IMR-90 (cell line): ENCODE results near the gene HCN2. TPM values are rescaled to one million over a fixed set of nuclear protein-coding genes. Genes with fewer than 3 reads are reported as not detected.

Experiments
- ATAC-seq: fragments of 200-7000 bp; cut with Tn5 transposase; 2 replicates; pipeline ENCODE4 v1.9.1; 2020; ENCODE audit warnings: low read depth, mild to moderate bottlenecking, moderate library complexity
- BruUV-seq: library from RNA; stranded (reverse); fragments of 400-500 nt; replicated peaks from 2 replicates; lab custom pipeline; 2021; lab: Mats Ljungman, UMichigan
- CTCF ChIA-PET: fragments of 300-600 bp; formaldehyde crosslinking; extraction: SDS; loops from one replicate; lab custom pipeline; 2021; ENCODE audit warnings: antibody characterized with exemption; lab: Yijun Ruan, JAX
- POLR2A ChIA-PET: fragments of 300-600 bp; sonication (Branson Sonifier 250); formaldehyde crosslinking; loops from one replicate; lab custom pipeline; 2022; ENCODE audit warnings: antibody characterized with exemption; ENCODE audit not compliant: unreplicated experiment; lab: Charles Lee
- DNase-seq: peaks from one replicate; pipeline ENCODE4 v3.0.0; 2013
- H2AFZ ChIP-seq: replicated peaks from 2 replicates; pipeline ENCODE3; 2013; ENCODE audit warnings: low read length, mild to moderate bottlenecking; ENCODE audit not compliant: poor library complexity
- H2AK5ac ChIP-seq: 2 replicates; pipeline ENCODE4 v1.6.1; 2013; ENCODE audit warnings: low read depth, low read length, inconsistent platforms
- H2AK9ac ChIP-seq: replicated peaks from 2 replicates; pipeline ENCODE3; 2013; ENCODE audit warnings: mild to moderate bottlenecking, low read depth, low read length, moderate library complexity; ENCODE audit not compliant: poor library complexity
- H2BK120ac ChIP-seq: 2 replicates; pipeline ENCODE4 v1.6.1; 2013; ENCODE audit warnings: low read depth, low read length, inconsistent platforms
- H2BK15ac ChIP-seq: 3 replicates; pipeline ENCODE4 v1.6.1; 2013; ENCODE audit warnings: low read depth, low read length, inconsistent platforms
- H2BK20ac ChIP-seq: 2 replicates; pipeline ENCODE4 v1.6.1; 2013; ENCODE audit warnings: low read depth, mild to moderate bottlenecking, inconsistent platforms, low read length, moderate library complexity
- H2BK5ac ChIP-seq: 2 replicates; pipeline ENCODE4 v1.6.1; 2013; ENCODE audit warnings: mild to moderate bottlenecking, low read depth, low read length, inconsistent platforms; ENCODE audit not compliant: poor library complexity, severe bottlenecking
- H3K14ac ChIP-seq: replicated peaks from 2 replicates; pipeline ENCODE4 v1.6.1; 2013; ENCODE audit warnings: low read depth, low read length, inconsistent platforms
- H3K18ac ChIP-seq: 2 replicates; pipeline ENCODE4 v1.6.1; 2013; ENCODE audit warnings: low read depth, low read length, control low read depth
- H3K23ac ChIP-seq: 2 replicates; pipeline ENCODE4 v1.6.1; 2013; ENCODE audit warnings: low read depth, low read length, inconsistent platforms
- H3K27ac ChIP-seq: 2 replicates; pipeline ENCODE4 v1.5.1; 2013; ENCODE audit warnings: mild to moderate bottlenecking, control low read depth, low read length; ENCODE audit not compliant: insufficient read depth
- H3K27me3 ChIP-seq: 2 replicates; pipeline ENCODE4 v1.6.1; 2013; ENCODE audit warnings: low read length; ENCODE audit not compliant: control insufficient read depth, insufficient read depth
- H3K36me3 ChIP-seq: 2 replicates; pipeline ENCODE4 v1.6.1; 2013; ENCODE audit warnings: low read length, mixed read lengths; ENCODE audit not compliant: control insufficient read depth, insufficient read depth
- H3K4ac ChIP-seq: 2 replicates; pipeline ENCODE4 v1.6.1; 2013; ENCODE audit warnings: low read depth, low read length, inconsistent platforms
- H3K4me1 ChIP-seq: 2 replicates; pipeline ENCODE4 v1.6.1; 2013; ENCODE audit warnings: low read length, mixed read lengths; ENCODE audit not compliant: control insufficient read depth, insufficient read depth
- H3K4me2 ChIP-seq: 2 replicates; pipeline ENCODE4 v1.6.1; 2013; ENCODE audit warnings: low read depth, mild to moderate bottlenecking, control low read depth, low read length, moderate library complexity
- H3K4me3 ChIP-seq: 2 replicates; pipeline ENCODE4 v1.5.1; 2013; ENCODE audit warnings: low read depth, mild to moderate bottlenecking, control low read depth, low read length, moderate library complexity; ENCODE audit not compliant: insufficient read depth
- H3K56ac ChIP-seq: 2 replicates; pipeline ENCODE4 v1.6.1; 2013; ENCODE audit warnings: low read length, inconsistent platforms; ENCODE audit not compliant: insufficient read depth; ENCODE audit errors: extremely low read depth
- H3K79me1 ChIP-seq, 2 experiments: 2 replicates each; pipeline ENCODE4 v1.6.1; 2013; ENCODE audit warnings: low read length in 2 of 2, inconsistent platforms in 1 of 2, low read depth in 1 of 2
- H3K9ac ChIP-seq: 2 replicates; pipeline ENCODE4 v1.6.1; 2013; ENCODE audit warnings: low read depth, low read length, control low read depth
- H3K9me1 ChIP-seq: 2 replicates; pipeline ENCODE4 v1.6.1; 2013; ENCODE audit warnings: low read length, inconsistent platforms; ENCODE audit not compliant: insufficient read depth
- H3K9me3 ChIP-seq: 2 replicates; pipeline ENCODE4 v1.6.1; 2013; ENCODE audit warnings: low read length; ENCODE audit not compliant: control insufficient read depth, insufficient read depth
- H4K20me1 ChIP-seq: 2 replicates; pipeline ENCODE4 v1.6.1; 2013; ENCODE audit warnings: low read length, inconsistent platforms; ENCODE audit not compliant: insufficient read depth
- H4K5ac ChIP-seq: 2 replicates; pipeline ENCODE4 v1.6.1; 2013; ENCODE audit warnings: mild to moderate bottlenecking, low read depth, low read length, control low read depth
- H4K8ac ChIP-seq, 2 experiments: 2 replicates each; pipeline ENCODE4 v1.6.1; 2013; ENCODE audit warnings: low read depth in 2 of 2, low read length in 2 of 2, control low read depth in 1 of 2, inconsistent platforms in 1 of 2
- H4K91ac ChIP-seq: 2 replicates; pipeline ENCODE4 v1.6.1; 2013; ENCODE audit warnings: low read depth, low read length, inconsistent platforms; ENCODE audit not compliant: insufficient read depth
- NFE2L2 ChIP-seq: fragments of 150-350 bp; IDR thresholded peaks from 2 replicates; pipeline ENCODE4 v1.6.1; 2016; ENCODE audit warnings: low read depth, mild to moderate bottlenecking, low read length
- WGBS, 2 experiments: methylation state at CpG; one replicate each; pipeline versions ENCODE4 v1.1.5 to v1.1.7; 2013; ENCODE audit warnings: missing lambda C conversion rate in 2 of 2; ENCODE audit not compliant: insufficient read length in 1 of 2; ENCODE audit errors: extremely low coverage in 2 of 2; 5-methylcytosine and 5-hydroxymethylcytosine counted together
- dilution Hi-C: fragments of 300-500 bp; cut with HindIII; formaldehyde crosslinking; loops from one replicate; pipeline ENCODE4 v1.14.3; 2018; ENCODE audit warnings: low sequenced_read_pairs; ENCODE audit not compliant: unreplicated experiment
- in situ Hi-C: fragments of 300-500 bp; cut with MboI; formaldehyde crosslinking; loops from 3 replicates; pipeline ENCODE4 v1.14.3; 2019; ENCODE audit warnings: low sequenced_read_pairs, inconsistent platforms, mixed read lengths
- intact Hi-C: fragments of 100-400 bp; cut with micrococcal nuclease; formaldehyde crosslinking; loops from 2 replicates; pipeline ENCODE4 v1.10.0; 2022
- polyA plus RNA-seq, 3 experiments: library from polyadenylated mRNA; depleted of rRNA; stranded (reverse); fragments of >200 nt; gene quantifications; 2 replicates each; pipeline ENCODE4 v1.2.3, GENCODE V29; 2012; ENCODE audit warnings: low replicate concordance in 1 of 3
- total RNA-seq: library from RNA; depleted of rRNA; stranded (reverse); fragments of >200 nt; gene quantifications from 2 replicates; pipeline ENCODE4 v1.2.3, GENCODE V29; 2012

HCN2 gene
- total and polyA plus RNA-seq, 2 of the 4 experiments (the other 2 are of a cell fraction) = 0.72 to 2.6 TPM

DNA sequence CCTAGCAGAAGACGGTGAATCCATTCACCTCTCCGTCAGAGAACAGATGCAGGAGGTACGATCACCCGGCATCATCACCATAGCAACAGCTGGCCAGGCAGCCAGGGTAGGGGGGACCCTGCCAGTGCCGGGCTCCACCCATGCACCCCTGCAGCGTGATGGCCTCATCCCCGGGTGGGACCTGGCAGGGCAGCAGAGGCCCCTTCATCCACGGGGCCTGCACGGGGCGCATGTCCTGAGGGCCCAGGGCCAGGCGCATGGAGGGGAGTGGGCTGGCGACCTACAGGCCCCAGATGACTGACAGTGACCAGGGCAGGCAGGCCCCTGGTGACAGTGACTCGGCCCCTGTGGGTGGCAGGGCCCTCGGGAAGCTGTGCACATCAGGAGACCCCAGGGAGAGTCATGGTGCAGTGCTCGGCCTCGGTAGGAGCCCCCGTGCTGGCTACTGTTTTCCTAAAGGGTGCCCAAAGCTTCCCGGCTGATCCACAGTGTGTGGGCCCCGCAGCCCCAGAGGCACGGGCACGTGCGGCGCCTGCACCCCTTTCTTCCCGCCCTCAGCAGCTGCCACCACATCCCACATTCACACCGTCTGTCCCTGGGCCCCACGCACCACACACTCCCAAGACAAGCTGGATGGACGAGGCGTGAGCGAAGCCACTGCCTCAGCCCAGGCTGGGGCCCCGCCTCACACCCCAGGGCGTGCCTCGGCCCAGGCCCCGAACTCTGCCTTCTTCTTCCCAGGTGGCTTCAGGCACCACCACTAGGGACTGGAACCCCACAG, 68.6 kb downstream of the HCN2 start:
- Histone ChIP-seq H3K79me1 (peaks cover 0 to 56% of the 10 kb centered on the region in 2 experiments; a peak in 2 of 4 replicates), H3K9ac (no peak overlapping the region), H2AK9ac (no peak overlapping the region), H3K4me3 (no peak overlapping the region), H3K4ac (no peak overlapping the region), H3K56ac (no peak overlapping the region), H4K91ac (no peak overlapping the region), H2BK5ac (no peak overlapping the region), H3K4me2 (no peak overlapping the region), H2BK20ac (no peak overlapping the region), H3K4me1 (peaks cover 9% of the 10 kb centered on the region), H3K9me3 (no peaks in the 10 kb centered on the region), H2BK15ac (no peak overlapping the region), H3K27ac (no peak overlapping the region), H4K5ac (no peak overlapping the region), H4K8ac (no peak overlapping the region), H2BK120ac (no peak overlapping the region), H3K18ac (no peak overlapping the region), H3K36me3 (peaks cover 16% of the 10 kb centered on the region), H2AK5ac (no peak overlapping the region), H4K20me1 (peaks cover 89% of the 10 kb centered on the region), H3K23ac (no peak overlapping the region), H3K9me1 (no peaks in the 10 kb centered on the region), H3K27me3 (no peaks in the 10 kb centered on the region), H3K14ac (no peak overlapping the region), H2AFZ (no peak overlapping the region)
- dilution Hi-C loops = no loop called here
- CTCF ChIA-PET = no interaction called here
- DNase-seq = no peak
- in situ Hi-C loops = no loop called here
- POLR2A ChIA-PET = no interaction called here
- 83% methylated on average over 11 of the region's 33 CpGs; no CpG with 5 or more reads in 1 of the 2 experiments for WGBS, 2 experiments
- BruUV-seq = no TSS peak
- TF ChIP-seq NFE2L2 = no peak
- intact Hi-C loops = no loop called here
- no peak for ATAC-seq
